Endothelial cell of umbilical vein (primary cell): ENCODE data around the gene KRTAP10-11. TPM values are rescaled to one million over a fixed set of nuclear protein-coding genes. Genes with fewer than 3 reads are reported as not detected.
"Not testable (repeated sequence)": the region's sequence is repeated elsewhere in the genome, so short reads cannot be mapped to it uniquely, and the experiment has no call there.

Experiments used
- BruUV-seq: library from RNA; stranded (reverse); fragments of 400-500 nt; replicated peaks from 2 replicates; lab custom pipeline; 2021; lab: Mats Ljungman, UMichigan
- CTCF ChIA-PET: fragments of 300-600, 350-600 bp; sonication (Branson Sonifier 250); formaldehyde crosslinking; loops from one replicate; lab custom pipeline; 2021; ENCODE audit warnings: antibody characterized with exemption, inconsistent platforms; lab: Charles Lee
- POLR2A ChIA-PET: fragments of 300-600, 350-600 bp; sonication (Branson Sonifier 250); formaldehyde crosslinking; loops from one replicate; lab custom pipeline; 2021; ENCODE audit warnings: antibody characterized with exemption, inconsistent platforms; lab: Charles Lee
- DNase-seq: peaks from one replicate; pipeline ENCODE4 v3.0.0-alpha.2; 2011; ENCODE audit warnings: low read depth, low spot score
- FAIRE-seq: peaks from 2 replicates; lab custom pipeline; 2011; peaks lifted over from hg19 to GRCh38; lab: Jason Lieb, UNC
- H2AFZ ChIP-seq: 2 replicates; pipeline ENCODE4 v1.6.0; 2012; ENCODE audit warnings: low read depth, low read length, control low read depth, inconsistent platforms
- H3K27ac ChIP-seq: 2 replicates; pipeline ENCODE4 v1.5.1; 2011; ENCODE audit warnings: low read depth, mild to moderate bottlenecking, control low read depth, low read length, moderate library complexity; ENCODE audit not compliant: insufficient read depth
- H3K27me3 ChIP-seq, 2 experiments: 2 replicates each; pipeline versions ENCODE4 v1.6.0 to v1.6.1; 2011; ENCODE audit warnings: low read length in 2 of 2, mixed read lengths in 1 of 2; ENCODE audit not compliant: control insufficient read depth in 2 of 2, insufficient read depth in 2 of 2
- H3K36me3 ChIP-seq, 2 experiments: 2 replicates in 1 of 2; 3 replicates in 1 of 2; pipeline ENCODE4 v1.5.1; 2011; ENCODE audit warnings: low read length in 2 of 2, mild to moderate bottlenecking in 1 of 2, moderate library complexity in 1 of 2; ENCODE audit not compliant: control insufficient read depth in 2 of 2, insufficient read depth in 2 of 2; ENCODE audit errors: extremely low read depth in 1 of 2
- H3K4me1 ChIP-seq: 3 replicates; pipeline ENCODE4 v1.5.1; 2011; ENCODE audit warnings: mild to moderate bottlenecking, low read length; ENCODE audit not compliant: control insufficient read depth, insufficient read depth; ENCODE audit errors: extremely low read depth
- H3K4me2 ChIP-seq: 2 replicates; pipeline ENCODE4 v1.6.1; 2011; ENCODE audit warnings: low read length, control low read depth, mixed read lengths; ENCODE audit not compliant: insufficient read depth
- H3K4me3 ChIP-seq, 3 experiments: fragments of 200-600 bp in 1 of 3; sonication (generic), shearing (Covaris generic) in 1 of 3; replicated peaks in 1 of 3; 2 replicates each; pipeline ENCODE4 v1.5.1; 2011 to 2016; ENCODE audit warnings: control low read depth in 3 of 3, low read length in 3 of 3, mild to moderate bottlenecking in 2 of 3, inconsistent platforms in 1 of 3, low read depth in 1 of 3, moderate library complexity in 1 of 3; ENCODE audit not compliant: insufficient read depth in 1 of 3
- H3K79me2 ChIP-seq: 2 replicates; pipeline ENCODE4 v1.6.0; 2012; ENCODE audit warnings: low read length, inconsistent platforms; ENCODE audit not compliant: control insufficient read depth, insufficient read depth
- H3K9ac ChIP-seq: replicated peaks from 2 replicates; pipeline ENCODE3; 2011; ENCODE audit warnings: low read length, control low read depth; ENCODE audit not compliant: insufficient read depth; ENCODE audit errors: extremely low read depth
- H3K9me1 ChIP-seq: replicated peaks from 3 replicates; pipeline ENCODE4 v1.6.0; 2011; ENCODE audit warnings: mild to moderate bottlenecking, low read length; ENCODE audit not compliant: control insufficient read depth, insufficient read depth; ENCODE audit errors: extremely low read depth
- H3K9me3 ChIP-seq: replicated peaks from 2 replicates; pipeline ENCODE4 v1.5.1; 2012; ENCODE audit warnings: low read length, inconsistent platforms; ENCODE audit not compliant: control insufficient read depth, insufficient read depth
- H4K20me1 ChIP-seq: replicated peaks from 2 replicates; pipeline ENCODE3; 2011; ENCODE audit warnings: mild to moderate bottlenecking, low read length; ENCODE audit not compliant: control insufficient read depth, insufficient read depth; ENCODE audit errors: extremely low read depth
- POLR2AphosphoS5 ChIP-seq: IDR thresholded peaks from 2 replicates; pipeline ENCODE4 v1.6.1; 2012; ENCODE audit warnings: low read depth, mild to moderate bottlenecking, control low read depth, low read length, moderate library complexity; ENCODE audit not compliant: insufficient read depth
- dilution Hi-C: fragments of 300-500 bp; cut with MboI; formaldehyde crosslinking; loops from one replicate; pipeline ENCODE4 v1.15.0; 2019; ENCODE audit warnings: low sequenced_read_pairs; ENCODE audit not compliant: extremely low pct_ligation_motif_present
- intact Hi-C: fragments of 100-400 bp; cut with micrococcal nuclease; formaldehyde crosslinking; loops from one replicate; pipeline ENCODE4 v1.10.0; 2022
- polyA plus RNA-seq, 4 experiments: library from polyadenylated mRNA; depleted of rRNA in 3 of 4; stranded (reverse) in 3 of 4; unstranded in 1 of 4; fragments of >200 nt; gene quantifications; 2 replicates each; pipeline versions ENCODE4 v1.2.1 to v1.2.3, GENCODE V29; 2011 to 2012; ENCODE audit warnings: missing spikeins in 1 of 4
- total RNA-seq: library from RNA; stranded (reverse); gene quantifications from 2 replicates; pipeline ENCODE4 v1.2.3, GENCODE V29; 2021

The KRTAP10-11 gene
- total and polyA plus RNA-seq, 2 donors (not counting 3 experiments of a cell fraction or from before 2014, with no cell fraction given): not detected

DNA sequence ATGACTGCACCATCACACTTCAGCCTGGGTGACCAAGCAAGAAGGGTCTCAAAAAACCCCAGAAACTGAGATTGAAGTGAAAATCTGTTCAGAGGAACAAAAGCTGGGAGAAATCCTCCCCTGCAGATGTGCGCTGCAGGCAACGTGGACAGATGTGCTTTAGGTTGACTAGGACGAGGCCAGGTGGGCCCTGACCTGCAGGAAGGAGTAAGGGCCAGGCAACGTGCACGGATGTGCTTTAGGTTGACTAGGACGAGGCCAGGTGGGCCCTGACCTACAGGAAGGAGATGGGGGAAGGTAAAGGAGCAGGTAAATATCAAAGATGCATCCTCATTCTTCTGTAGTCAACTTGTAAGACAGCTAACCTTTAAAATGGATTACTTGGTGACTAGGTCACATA lies 38.3 kb downstream of the KRTAP10-11 start:
- POLR2A ChIA-PET: no interaction called here
- no peak overlapping the region for H3K9ac ChIP-seq
- H3K4me3 ChIP-seq: no peak overlapping the region
- H3K4me2 ChIP-seq: no peak overlapping the region
- intact Hi-C loops: no loop called here
- H3K36me3 ChIP-seq: no peaks in the 10 kb centered on the region
- dilution Hi-C loops: no loop called here
- H3K27ac ChIP-seq: no peak overlapping the region
- no peaks in the 10 kb centered on the region for H3K79me2 ChIP-seq
- no peak for TF ChIP-seq POLR2AphosphoS5
- CTCF ChIA-PET: interaction anchor here (1.3 to 2.2 kb wide), 3 partner anchors 10 to 109 kb away, joined by 3 to 5 read pairs (median 3); no protein-coding TSS in a partner anchor
- H3K27me3 ChIP-seq: peaks cover 5 to 7% of the 10 kb centered on the region in 2 experiments
- DNase-seq (no peak), FAIRE-seq (no peak)
- H4K20me1 ChIP-seq: no peaks in the 10 kb centered on the region
- no peak overlapping the region for H2AFZ ChIP-seq
- no peaks in the 10 kb centered on the region for H3K9me3 ChIP-seq
- no peaks in the 10 kb centered on the region for H3K4me1 ChIP-seq
- H3K9me1 ChIP-seq: no peaks in the 10 kb centered on the region
- BruUV-seq: no TSS peak

DNA sequence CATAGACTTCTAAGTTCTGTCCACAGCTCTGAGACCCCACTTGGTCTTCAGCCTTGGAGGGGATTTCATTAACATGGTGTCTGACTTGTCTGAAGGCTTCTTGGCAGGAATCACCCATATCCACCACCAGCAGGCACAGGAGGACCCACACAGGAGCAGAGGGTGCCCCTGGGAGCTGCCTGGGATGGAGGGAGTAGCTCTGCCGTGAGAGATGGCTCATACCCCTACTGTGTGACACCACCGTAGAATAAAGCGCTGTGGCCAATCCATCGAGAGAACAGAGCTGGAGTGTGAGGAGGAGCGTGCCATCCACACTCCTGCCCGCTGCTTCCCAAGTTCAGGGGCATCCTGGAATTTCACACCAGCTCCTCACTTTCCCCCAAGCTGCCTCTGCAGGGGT lies 38.8 kb downstream of the KRTAP10-11 start:
- H3K9me1 ChIP-seq, H4K20me1 ChIP-seq, H3K27ac ChIP-seq, H2AFZ ChIP-seq, H3K27me3 ChIP-seq, H3K9me3 ChIP-seq, H3K79me2 ChIP-seq, intact Hi-C loops, BruUV-seq, FAIRE-seq, H3K4me3 ChIP-seq, POLR2A ChIA-PET, H3K4me1 ChIP-seq, H3K4me2 ChIP-seq, H3K9ac ChIP-seq, DNase-seq, H3K36me3 ChIP-seq, dilution Hi-C loops: not testable (repeated sequence)
- CTCF ChIA-PET: interaction anchor here (1.3 to 2.2 kb wide), 2 partner anchors 10 to 108 kb away, joined by 3 to 5 read pairs; no protein-coding TSS in a partner anchor
